K562 (cell line): ENCODE results near the gene INPP5D. TPM values are rescaled to one million over a fixed set of nuclear protein-coding genes. Genes with fewer than 3 reads are reported as not detected.
A peak's percentile ranks its signal among the peaks of the same experiment; 100 is the strongest.

Source experiments
- ATAC-seq: fragments of 200-7000 bp; cut with Tn5 transposase; 3 replicates; pipeline ENCODE4 v1.9.1; 2020; ENCODE audit warnings: moderate library complexity
- BruUV-seq: library from RNA; stranded (reverse); fragments of 400-500 nt; replicated peaks from 2 replicates; lab custom pipeline; 2021; lab: Mats Ljungman, UMichigan
- CTCF ChIA-PET: fragments of 300-600 bp; formaldehyde crosslinking; extraction: SDS; loops from one replicate; lab custom pipeline; 2021; ENCODE audit warnings: low intra/inter-chr PET ratio; lab: Yijun Ruan, JAX
- POLR2A ChIA-PET: fragments of 300-600, 350-650 bp; sonication (Branson Sonifier 250); formaldehyde crosslinking; extraction: SDS; loops from one replicate; lab custom pipeline; 2021; ENCODE audit warnings: antibody characterized with exemption, inconsistent platforms; lab: Yijun Ruan, JAX
- DNase-seq, 4 experiments: peaks; one replicate each; pipeline versions ENCODE4 v3.0.0 to v3.0.0-alpha.2; 2011 to 2018; ENCODE audit warnings: low spot score in 3 of 4, mixed read lengths in 3 of 4; ENCODE audit errors: extremely low read depth in 1 of 4
- FAIRE-seq: peaks from 2 replicates; lab custom pipeline; 2011; peaks lifted over from hg19 to GRCh38; lab: Jason Lieb, UNC
- H2AFZ ChIP-seq: 2 replicates; pipeline ENCODE4 v1.6.0; 2011; ENCODE audit warnings: low read depth, low read length, control low read depth, inconsistent platforms
- H3K27ac ChIP-seq: fragments of 200-600 bp; 3 replicates; pipeline ENCODE4 v1.8.0; 2011; ENCODE audit warnings: low read depth, mild to moderate bottlenecking, control low read depth, inconsistent platforms, low read length, moderate library complexity, mixed read lengths; ENCODE audit errors: extremely low read depth
- H3K27me3 ChIP-seq, 2 experiments: fragments of 300-600 bp in 1 of 2; 2 replicates in 1 of 2; 3 replicates in 1 of 2; pipeline versions ENCODE4 v1.6.0 to v1.8.0; 2011; ENCODE audit warnings: inconsistent platforms in 2 of 2, low read length in 2 of 2, mild to moderate bottlenecking in 1 of 2, mixed read lengths in 1 of 2, moderate library complexity in 1 of 2; ENCODE audit not compliant: control insufficient read depth in 2 of 2, insufficient read depth in 2 of 2
- H3K36me3 ChIP-seq: fragments of 300-600 bp; 3 replicates; pipeline ENCODE4 v1.8.0; 2011; ENCODE audit warnings: mild to moderate bottlenecking, low read length, inconsistent platforms; ENCODE audit not compliant: control insufficient read depth, insufficient read depth
- H3K4me1 ChIP-seq, 2 experiments: fragments of 200-600 bp in 1 of 2; replicated peaks in 1 of 2; 2 replicates in 1 of 2; 3 replicates in 1 of 2; pipeline versions ENCODE4 v1.5.1 to v1.8.0; 2011; ENCODE audit warnings: inconsistent platforms in 2 of 2, low read length in 2 of 2, mild to moderate bottlenecking in 1 of 2, mixed read lengths in 1 of 2, moderate library complexity in 1 of 2; ENCODE audit not compliant: control insufficient read depth in 2 of 2, insufficient read depth in 2 of 2
- H3K4me2 ChIP-seq: 2 replicates; pipeline ENCODE4 v1.6.1; 2011; ENCODE audit warnings: low read length, control low read depth, inconsistent platforms, mixed read lengths; ENCODE audit not compliant: insufficient read depth
- H3K4me3 ChIP-seq: fragments of 200-600 bp; sonication (generic), shearing (Covaris generic); 2 replicates; pipeline ENCODE4 v1.5.1; 2016; ENCODE audit warnings: control low read depth, inconsistent platforms
- H3K79me2 ChIP-seq: fragments of 200-600 bp; 3 replicates; pipeline ENCODE4 v1.8.0; 2011; ENCODE audit warnings: low read length, inconsistent platforms; ENCODE audit not compliant: control insufficient read depth, insufficient read depth
- H3K9ac ChIP-seq, 2 experiments: 2 replicates each; pipeline versions ENCODE4 v1.6.0 to v1.6.1; 2011; ENCODE audit warnings: low read depth in 2 of 2, low read length in 2 of 2, control low read depth in 1 of 2, inconsistent platforms in 1 of 2, mild to moderate bottlenecking in 1 of 2, mixed read lengths in 1 of 2; ENCODE audit not compliant: insufficient read depth in 1 of 2
- H3K9me1 ChIP-seq: one replicate; pipeline ENCODE4 v1.6.0; 2011; ENCODE audit warnings: inconsistent platforms, mild to moderate bottlenecking, low read length, moderate library complexity; ENCODE audit not compliant: control insufficient read depth, insufficient read depth
- H3K9me3 ChIP-seq: replicated peaks from 2 replicates; pipeline ENCODE4 v1.5.1; 2011; ENCODE audit warnings: low read depth, low read length, inconsistent platforms; ENCODE audit not compliant: control insufficient read depth, insufficient read depth
- H4K20me1 ChIP-seq: replicated peaks from 2 replicates; pipeline ENCODE4 v1.6.1; 2011; ENCODE audit warnings: low read length, inconsistent platforms, mixed read lengths; ENCODE audit not compliant: control insufficient read depth, insufficient read depth
- CBFA2T2 ChIP-seq: fragments of 450-650 bp; conservative IDR thresholded peaks from 2 replicates; pipeline ENCODE4 v1.6.1; 2017; ENCODE audit warnings: mild to moderate bottlenecking
- FOSL1 ChIP-seq: fragments of 200-800 bp; sonication (Bioruptor generic); conservative IDR thresholded peaks from 2 replicates; pipeline ENCODE4 v1.6.1; 2016; ENCODE audit warnings: missing genetic modification characterization, missing compliant biosample characterization
- JUN ChIP-seq, 2 experiments: sonication (generic) in 1 of 2; formaldehyde crosslinking in 1 of 2; IDR thresholded peaks; 2 replicates each; pipeline versions ENCODE4 v1.6.1 to v1.8.0; 2012 to 2022; ENCODE audit warnings: borderline replicate concordance in 2 of 2, mild to moderate bottlenecking in 2 of 2, improper control_type of control experiment in 1 of 2, low read depth in 1 of 2, low read length in 1 of 2, missing genetic modification reagents in 1 of 2
- MAFK ChIP-seq: IDR thresholded peaks from 2 replicates; pipeline ENCODE4 v1.6.1; 2011; ENCODE audit warnings: low read length, improper control_type of control experiment
- NFIC ChIP-seq: fragments of 450-650 bp; IDR thresholded peaks from 2 replicates; pipeline ENCODE4 v1.6.1; 2017; ENCODE audit warnings: mild to moderate bottlenecking, inconsistent platforms
- TAF7 ChIP-seq: fragments of 450-650 bp; IDR thresholded peaks from 2 replicates; pipeline ENCODE4 v1.6.1; 2016; ENCODE audit warnings: missing genetic modification characterization, missing compliant biosample characterization
- ZEB2 ChIP-seq: fragments of 450-650 bp; IDR thresholded peaks from 2 replicates; pipeline ENCODE4 v1.6.1; 2016
- ZNF75A ChIP-seq: fragments of 450-650 bp; formaldehyde crosslinking; IDR thresholded peaks from 2 replicates; pipeline ENCODE4 v1.4.0; 2020; ENCODE audit warnings: mild to moderate bottlenecking
- in situ Hi-C: fragments of 300-500 bp; cut with MboI; formaldehyde crosslinking; loops from 4 replicates; pipeline ENCODE4 v1.15.0; 2018; ENCODE audit warnings: inconsistent platforms, mixed read lengths
- intact Hi-C: fragments of 100-400 bp; cut with micrococcal nuclease; formaldehyde crosslinking; loops from 2 replicates; pipeline ENCODE4 v1.14.2; 2022
- polyA plus RNA-seq, 8 experiments: library from polyadenylated mRNA; depleted of rRNA in 4 of 8; stranded (reverse) in 5 of 8; unstranded in 3 of 8; fragments of >200 nt; fragmentation: Nextera tagmentation in 2 of 8; fragmentation: Illumina TruSeq in 1 of 8; extraction: Ambion mirVana in 2 of 8; extraction: Trizol in 1 of 8; gene quantifications; 2 replicates each; pipeline versions ENCODE4 v1.2.1 to v1.2.3, GENCODE V29; 2011 to 2014; ENCODE audit warnings: inconsistent platforms in 1 of 8, missing spikeins in 1 of 8
- total RNA-seq, 7 experiments: library from RNA; depleted of rRNA in 6 of 7; stranded (reverse); fragments of >200 nt in 6 of 7; fragmentation: Illumina TruSeq in 2 of 7; extraction: Trizol in 2 of 7; gene quantifications; 2 replicates each; pipeline versions ENCODE4 v1.2.1 to v1.2.3, GENCODE V29; 2011 to 2021; ENCODE audit warnings: low replicate concordance in 1 of 7
- TF ChIP-seq, protein P1 (sequence below), 2 experiments: fragments of 450-650 bp in 1 of 2; sonication (generic) in 1 of 2; formaldehyde crosslinking in 1 of 2; IDR thresholded peaks in 1 of 2; conservative IDR thresholded peaks in 1 of 2; 2 replicates each; pipeline versions ENCODE4 v1.6.1 to v1.8.1; 2016 to 2023; ENCODE audit warnings: mild to moderate bottlenecking in 2 of 2, moderate library complexity in 2 of 2, inconsistent platforms in 1 of 2, missing genetic modification reagents in 1 of 2
- TF ChIP-seq, protein P2 (sequence below): sonication (generic); formaldehyde crosslinking; IDR thresholded peaks from 2 replicates; pipeline ENCODE4 v1.8.0; 2022; ENCODE audit warnings: mild to moderate bottlenecking, missing genetic modification reagents

INPP5D gene
- total and polyA plus RNA-seq, 9 of the 15 experiments (the other 6 are each of a cell fraction or from before 2014, with no cell fraction given), result 0.55 to 6.2 (median 2.2) TPM

DNA sequence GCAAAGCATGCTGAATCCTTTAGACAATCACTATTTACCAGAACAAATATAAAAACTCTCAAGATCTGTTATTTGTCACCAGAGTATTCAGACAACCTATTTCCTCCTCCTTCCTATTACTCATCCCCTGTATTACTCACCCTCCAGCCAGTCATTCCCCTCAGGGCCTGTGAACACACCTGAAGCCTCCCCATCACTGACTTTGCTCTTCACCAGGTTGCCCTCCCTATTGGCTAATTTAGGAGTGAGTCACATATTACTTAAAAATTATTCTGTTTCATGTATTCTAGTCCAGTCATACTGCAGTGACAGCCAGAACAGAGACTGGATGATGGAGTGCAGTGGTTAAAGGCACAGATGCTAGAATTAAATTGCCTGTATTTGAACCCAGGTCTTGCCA is 187.6 kb downstream of the INPP5D start:
- H3K9me1 ChIP-seq, result no peaks in the 10 kb centered on the region
- DNase-seq (peak in 1 of 4 experiments; percentile 23), ATAC-seq (no peak), FAIRE-seq (no peak)
- 0 out of 2 replicates have a peak overlapping the region, but pooled peaks have one; percentile 45 for H2AFZ ChIP-seq
- H3K79me2 ChIP-seq, result peaks cover 13% of the 10 kb centered on the region
- ChIA-PET POLR2A (no interaction called here), CTCF (no interaction called here)
- no peak overlapping the region for H3K4me3 ChIP-seq
- no peak for TF ChIP-seq MAFK
- peak; percentile 45; the same call in 1 of the 2 replicates for TF ChIP-seq ZEB2
- TF ChIP-seq, protein P1, sequence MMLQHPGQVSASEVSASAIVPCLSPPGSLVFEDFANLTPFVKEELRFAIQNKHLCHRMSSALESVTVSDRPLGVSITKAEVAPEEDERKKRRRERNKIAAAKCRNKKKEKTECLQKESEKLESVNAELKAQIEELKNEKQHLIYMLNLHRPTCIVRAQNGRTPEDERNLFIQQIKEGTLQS (IDR thresholded peaks at IDR 0.05), result peak; percentile 77
- TF ChIP-seq, protein P1 (CRISPR knock-in tag; conservative IDR thresholded peaks at IDR 0.05), result no peak
- TF ChIP-seq NFIC, result no peak
- no peak for TF ChIP-seq CBFA2T2
- no peak for TF ChIP-seq TAF7 (tag)
- TF ChIP-seq ZNF75A (CRISPR knock-in tag), result no peak
- TF ChIP-seq JUN (IDR thresholded peaks at IDR 0.05; ENCODE audit: borderline replicate concordance, low read depth, low read length), result 0 out of 2 replicates have a peak, but pooled peaks have one; percentile 17
- no peak for TF ChIP-seq JUN (CRISPR knock-in tag; IDR thresholded peaks at IDR 0.05; ENCODE audit: borderline replicate concordance)
- TF ChIP-seq, protein P2, sequence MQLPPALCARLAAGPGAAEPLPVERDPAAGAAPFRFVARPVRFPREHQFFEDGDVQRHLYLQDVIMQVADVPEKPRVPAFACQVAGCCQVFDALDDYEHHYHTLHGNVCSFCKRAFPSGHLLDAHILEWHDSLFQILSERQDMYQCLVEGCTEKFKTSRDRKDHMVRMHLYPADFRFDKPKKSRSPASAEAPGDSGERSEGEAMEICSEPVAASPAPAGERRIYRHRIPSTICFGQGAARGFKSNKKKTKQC (CRISPR knock-in tag), result no peak
- TF ChIP-seq FOSL1, result peak; percentile 58
- no peak overlapping the region for H3K27ac ChIP-seq
- in situ Hi-C loops, result no loop called here
- intact Hi-C loops, result loop anchor here (10.0 kb wide), 1 partner anchor 73 kb away; no protein-coding TSS in a partner anchor
- BruUV-seq, result no TSS peak
- H3K4me2 ChIP-seq, result no peak overlapping the region
- no peaks in the 10 kb centered on the region for H3K27me3 ChIP-seq
- no peak overlapping the region for H3K9ac ChIP-seq
- H4K20me1 ChIP-seq, result no peaks in the 10 kb centered on the region
- H3K9me3 ChIP-seq, result peaks cover 12% of the 10 kb centered on the region
- H3K4me1 ChIP-seq, result peaks cover 0 to 5% of the 10 kb centered on the region in 2 experiments; a peak in 3 of 5 replicates
- 0 out of 3 replicates have a peak, but pooled peaks cover under 1% of the 10 kb centered on the region for H3K36me3 ChIP-seq
